HG02981 (cell line): ENCODE measurements around the gene NUP62.
"Not testable (repeated sequence)": the region's sequence is repeated elsewhere in the genome, so short reads cannot be mapped to it uniquely, and the experiment has no call there.

Source experiments
- ATAC-seq: cut with Tn5 transposase; IDR thresholded peaks from one replicate; pipeline ENCODE4 v1.9.1; 2021; ENCODE audit warnings: mild to moderate bottlenecking, moderate library complexity; ENCODE audit not compliant: unreplicated experiment

NUP62 gene

DNA sequence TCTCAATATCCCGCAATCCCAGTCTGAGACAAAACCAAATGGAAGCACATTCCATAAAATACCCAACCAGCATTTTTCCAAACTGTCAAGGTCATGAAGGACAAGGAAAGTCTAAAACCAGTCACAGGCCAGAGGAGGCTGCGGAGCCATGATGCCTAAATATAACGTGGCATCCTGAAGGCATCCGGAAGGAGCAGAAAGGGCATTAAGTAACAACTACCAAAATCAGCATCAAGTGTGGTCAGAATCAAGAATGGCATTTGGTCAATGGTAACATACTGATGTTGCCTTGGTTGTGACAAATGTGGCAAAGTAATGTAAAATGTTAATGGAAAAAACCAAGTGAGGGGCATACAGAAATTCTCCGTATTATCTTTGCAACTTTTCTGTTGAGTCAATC is 3.8 kb downstream of the NUP62 start:
- ATAC-seq, result no peak

DNA sequence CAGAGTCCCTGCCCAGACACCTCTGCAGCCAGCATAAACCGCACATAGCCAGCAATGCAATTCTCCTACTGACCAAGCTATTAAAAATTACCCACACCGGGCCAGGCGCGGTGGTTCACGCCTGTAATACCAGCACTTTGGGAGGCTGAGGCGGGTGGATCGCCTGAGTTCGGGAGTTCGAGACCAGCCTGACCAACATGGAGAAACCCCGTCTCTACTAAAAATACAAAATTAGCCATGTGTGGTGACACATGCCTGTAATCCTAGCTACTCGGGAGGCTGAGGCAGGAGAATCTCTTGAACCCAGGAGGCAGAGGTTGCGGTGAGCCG is 4.5 kb downstream of the NUP62 start:
- not testable (repeated sequence) for ATAC-seq

DNA sequence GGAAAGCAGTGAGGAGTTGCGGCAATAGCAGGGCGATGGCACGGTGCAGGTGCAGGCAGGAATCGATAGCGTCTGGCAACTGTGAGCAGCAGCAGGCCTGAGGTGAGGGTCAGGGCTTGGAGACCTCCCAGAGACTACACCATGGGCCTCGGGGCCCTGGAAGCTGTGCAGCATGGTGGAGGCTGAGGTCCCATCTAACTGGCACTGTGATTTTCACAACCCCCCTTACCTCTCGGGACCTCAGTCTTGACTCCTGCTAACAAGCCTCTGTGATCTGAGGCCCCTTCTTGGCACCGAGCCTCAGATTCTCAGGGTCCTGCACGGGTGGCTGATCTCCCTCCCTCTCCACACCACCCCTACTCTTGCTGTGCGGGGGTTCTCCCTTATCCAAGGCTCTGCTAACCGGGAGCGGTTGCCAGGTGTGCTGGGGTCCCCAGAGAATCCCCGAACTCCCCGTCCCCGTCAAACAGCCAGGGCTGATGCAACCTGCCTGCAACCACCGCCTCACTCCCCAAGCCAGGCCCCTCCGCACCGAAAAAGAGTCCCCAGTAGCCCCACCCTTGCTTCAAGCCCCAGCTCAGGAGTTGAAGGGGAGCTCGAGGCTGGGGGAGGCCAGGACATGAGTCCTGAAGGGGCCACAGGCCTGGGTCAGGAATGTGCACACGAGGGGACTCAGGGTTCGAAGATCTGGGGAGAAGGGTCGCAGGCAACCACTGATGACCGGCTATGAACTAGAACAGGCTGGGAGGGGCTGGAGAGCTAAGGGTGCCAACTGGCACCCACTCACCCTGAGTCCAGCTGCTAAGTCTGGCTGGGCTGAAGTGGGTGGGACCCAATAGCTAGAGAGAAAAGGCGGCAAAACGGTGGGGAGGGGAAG is 5.1 kb downstream of the NUP62 start:
- no peak for ATAC-seq

DNA sequence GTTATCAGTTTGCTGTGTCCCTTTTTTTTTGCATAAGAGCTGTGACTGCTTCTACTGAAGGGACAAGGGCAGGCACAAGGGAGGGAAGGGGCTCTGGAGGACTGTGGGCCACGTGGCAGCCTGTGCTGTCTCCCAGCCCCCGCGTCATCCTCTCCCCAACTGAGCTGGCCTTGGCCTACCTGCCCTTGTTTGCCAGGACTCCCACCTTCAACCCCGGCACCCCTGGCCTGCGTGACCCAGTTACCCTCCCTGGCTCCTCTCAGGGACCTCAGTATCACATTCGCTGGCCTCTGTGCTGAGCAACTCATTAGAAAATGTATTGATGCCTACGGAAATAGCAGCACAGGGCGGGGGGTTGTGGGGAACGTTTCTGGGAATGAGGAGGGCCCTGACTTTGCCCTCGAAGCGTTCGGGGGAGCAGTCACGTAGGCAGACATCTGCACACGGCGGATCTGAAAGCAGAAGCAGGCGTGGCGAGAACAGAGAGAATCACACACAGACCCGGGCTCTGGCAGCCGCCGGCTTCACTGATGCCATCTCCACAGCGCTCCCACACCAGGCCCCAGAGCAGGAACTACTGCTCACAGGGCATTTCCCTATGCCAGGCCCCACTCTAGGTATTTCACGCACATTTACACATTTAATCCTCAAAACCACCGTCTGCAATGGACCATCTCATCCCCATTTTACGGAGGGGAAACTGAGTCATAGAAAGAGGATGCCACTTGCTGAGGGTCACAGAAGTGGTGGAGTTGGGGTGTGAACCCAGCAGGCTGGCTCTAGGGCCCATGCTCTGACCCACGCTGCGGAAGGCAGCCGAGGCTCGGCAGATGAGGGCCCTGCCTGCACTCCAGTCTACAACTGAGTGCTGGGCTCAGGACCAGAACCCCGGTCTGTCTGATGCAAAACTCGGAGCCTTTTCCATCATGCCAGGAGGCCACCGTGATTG is 6.0 kb downstream of the NUP62 start:
- no peak for ATAC-seq

DNA sequence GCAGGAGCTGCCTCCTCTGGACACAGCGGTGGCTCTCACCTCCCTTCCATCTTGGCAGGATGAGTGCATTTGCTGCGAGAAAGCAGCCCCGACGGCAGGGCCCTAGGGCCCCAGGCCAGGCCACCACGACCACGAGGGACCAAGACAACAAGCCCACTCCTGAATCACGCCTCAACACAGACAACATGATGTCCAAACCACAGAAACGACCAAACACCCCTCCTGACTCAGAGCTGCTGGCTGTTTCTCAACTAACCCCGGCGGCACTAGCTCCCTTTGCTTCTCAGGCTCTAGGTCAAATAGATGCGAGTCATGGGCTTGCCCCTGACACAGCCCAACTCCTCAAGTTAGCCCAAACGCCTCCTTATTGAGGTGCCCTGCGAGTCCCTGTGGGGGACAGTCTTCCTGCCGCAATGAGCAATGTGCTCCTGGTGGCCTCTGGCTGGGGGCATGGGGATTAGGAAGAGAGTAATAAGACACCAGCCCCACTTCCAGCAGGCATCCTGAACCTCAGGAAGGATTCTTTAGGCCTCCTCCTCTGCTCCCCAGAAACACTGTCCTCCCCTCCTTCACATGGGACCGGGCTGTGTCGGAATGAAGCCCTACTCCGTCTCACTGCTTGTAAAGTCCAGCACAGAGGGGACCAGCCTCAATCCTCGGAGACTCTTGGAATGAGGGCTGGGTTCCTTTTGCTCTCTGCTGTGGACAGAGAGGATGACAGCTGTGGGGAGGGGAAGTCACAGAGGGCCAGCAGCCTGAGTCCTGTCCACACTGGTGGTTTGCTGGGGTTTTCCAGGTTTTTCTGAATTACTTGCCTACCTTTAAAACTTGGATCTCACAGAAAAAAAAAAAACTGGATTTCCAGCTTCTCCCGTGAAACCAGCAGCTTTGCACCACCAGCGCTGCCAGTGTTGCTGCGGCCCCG is 7.2 kb downstream of the NUP62 start:
- ATAC-seq, result no peak

DNA sequence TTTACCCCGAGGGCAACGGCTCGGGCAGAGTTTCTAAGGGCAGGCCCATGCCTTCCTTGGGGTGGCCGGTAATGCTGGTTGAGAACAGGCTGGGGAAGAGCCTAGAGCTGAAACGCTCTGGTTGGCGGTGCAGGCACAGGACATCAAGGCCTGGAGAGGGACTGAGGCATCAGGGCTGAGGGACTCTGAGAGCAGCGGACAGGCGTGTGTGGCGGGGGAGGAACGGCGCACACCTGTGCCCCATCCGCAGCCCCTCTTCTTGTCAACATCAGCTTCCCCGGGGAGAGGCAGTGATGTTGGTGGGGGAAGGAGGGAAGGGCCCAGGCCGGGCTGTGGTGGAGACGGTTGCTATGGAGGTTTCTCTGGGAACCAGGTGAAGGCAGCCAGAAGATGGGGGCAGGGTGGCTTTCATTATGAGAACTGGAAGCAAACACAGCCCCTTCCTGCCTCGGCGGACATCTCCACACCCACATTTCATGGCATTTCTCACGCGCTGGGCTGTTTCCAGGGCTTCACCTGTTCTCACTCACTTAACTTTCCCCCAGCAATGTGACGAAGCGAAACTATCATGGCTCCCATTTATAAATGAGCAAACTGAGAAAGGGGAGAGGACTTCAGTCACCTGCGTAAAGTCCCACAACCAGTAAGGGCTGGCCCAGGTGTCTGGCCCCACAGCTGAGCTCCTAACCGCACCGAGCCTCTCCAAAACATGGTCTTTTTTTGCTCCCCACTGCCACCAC is 8.5 kb downstream of the NUP62 start:
- no peak for ATAC-seq

DNA sequence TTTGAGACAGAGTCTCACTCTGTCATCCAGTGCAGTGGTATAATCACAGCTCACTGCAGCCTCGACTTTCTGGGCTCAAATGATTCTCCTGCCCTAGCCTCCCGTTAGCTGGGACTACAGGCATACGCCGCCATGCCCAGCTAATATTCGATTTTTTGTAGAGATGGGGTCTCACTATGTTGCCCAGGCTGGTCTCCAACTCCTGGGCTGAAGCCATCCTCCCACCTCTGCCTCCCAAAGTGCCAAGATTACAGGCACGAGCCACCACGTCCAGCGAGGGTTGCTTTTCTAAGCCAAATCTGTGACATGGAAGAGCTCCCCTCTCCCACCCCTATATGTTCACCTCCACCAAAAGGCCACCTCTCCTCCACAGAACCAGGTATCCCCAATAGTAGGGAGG is 11.2 kb downstream of the NUP62 start:
- no peak for ATAC-seq

DNA sequence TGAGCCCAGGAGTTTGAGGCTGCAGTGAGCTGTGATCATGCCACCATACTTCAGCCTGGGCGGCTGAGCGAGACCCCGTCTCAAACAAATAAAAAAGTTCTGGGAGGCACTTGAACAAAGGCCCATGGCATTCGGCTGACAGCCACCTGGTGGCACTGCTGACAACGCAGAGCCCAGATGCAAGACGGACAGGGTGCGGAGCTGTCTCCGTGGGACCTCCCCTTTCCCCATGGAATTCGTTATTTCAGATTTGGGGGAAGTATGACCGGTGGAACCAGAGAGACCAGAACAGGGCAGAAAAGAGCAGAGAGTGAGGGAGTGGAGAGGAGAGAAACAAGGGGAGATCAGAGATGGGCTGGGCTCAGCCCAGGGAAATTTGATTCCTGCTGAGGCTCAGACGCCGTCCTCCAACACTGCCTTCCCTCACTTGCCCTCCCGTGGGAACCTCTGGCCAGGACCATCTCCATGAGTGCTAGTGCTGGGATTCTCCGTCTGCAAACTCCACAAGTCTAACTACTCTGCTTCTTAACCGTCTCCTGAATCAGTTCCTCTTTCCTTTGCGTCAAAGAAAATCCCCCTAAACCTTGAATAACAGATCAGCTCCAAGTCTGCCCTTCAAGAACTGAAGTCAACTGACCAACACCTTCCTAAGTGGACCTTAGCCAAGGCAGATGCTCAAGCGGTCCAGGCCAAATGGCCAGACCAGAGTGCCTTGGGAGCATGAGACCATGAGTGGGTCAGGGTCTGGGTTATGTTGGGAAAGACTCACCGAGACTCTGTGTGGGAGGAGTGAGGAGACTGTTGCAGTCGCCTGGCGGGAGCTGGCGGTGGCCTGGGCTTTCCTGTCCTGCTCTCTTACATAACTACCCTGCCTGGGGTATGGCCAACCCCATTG is 12.2 kb downstream of the NUP62 start:
- ATAC-seq, result no peak

DNA sequence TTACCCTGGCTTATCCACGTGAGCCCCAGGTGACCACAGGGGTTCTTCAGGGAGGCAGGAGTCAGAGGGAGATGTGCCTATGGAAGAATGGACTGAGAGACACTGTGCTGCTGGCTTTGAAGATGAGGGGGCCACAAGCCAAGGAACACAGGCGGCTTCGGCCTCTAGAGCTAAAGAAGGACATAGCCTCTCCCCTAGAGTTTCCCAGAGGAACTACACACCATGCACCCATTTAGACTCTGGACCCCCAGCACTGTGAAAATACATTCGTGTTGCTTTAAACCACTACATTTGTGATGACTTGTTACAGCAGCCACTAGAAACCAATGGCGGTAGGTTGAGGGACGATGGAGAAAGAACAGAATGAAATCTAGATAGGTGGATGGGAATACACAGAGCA is 14.0 kb downstream of the NUP62 start:
- no peak for ATAC-seq

DNA sequence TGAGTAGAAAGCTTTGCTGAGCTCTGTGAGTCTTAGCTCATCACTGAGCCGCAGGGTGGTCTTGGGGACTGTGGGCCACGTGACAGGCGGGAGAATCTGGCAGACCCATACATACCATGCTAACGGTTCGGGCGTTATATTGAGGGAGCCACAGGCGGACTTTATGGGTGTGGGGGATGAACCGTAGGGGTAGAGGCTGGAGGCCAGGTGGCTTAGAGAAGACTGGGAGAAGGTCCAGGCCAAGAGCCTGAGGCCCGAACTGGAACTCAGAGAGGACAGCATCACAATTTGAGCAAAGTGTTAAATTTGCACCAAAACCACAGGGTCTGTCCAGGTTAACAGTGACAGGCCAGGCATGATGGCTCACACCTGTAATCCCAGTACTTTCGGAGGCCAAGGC is 15.6 kb downstream of the NUP62 start:
- no peak for ATAC-seq

DNA sequence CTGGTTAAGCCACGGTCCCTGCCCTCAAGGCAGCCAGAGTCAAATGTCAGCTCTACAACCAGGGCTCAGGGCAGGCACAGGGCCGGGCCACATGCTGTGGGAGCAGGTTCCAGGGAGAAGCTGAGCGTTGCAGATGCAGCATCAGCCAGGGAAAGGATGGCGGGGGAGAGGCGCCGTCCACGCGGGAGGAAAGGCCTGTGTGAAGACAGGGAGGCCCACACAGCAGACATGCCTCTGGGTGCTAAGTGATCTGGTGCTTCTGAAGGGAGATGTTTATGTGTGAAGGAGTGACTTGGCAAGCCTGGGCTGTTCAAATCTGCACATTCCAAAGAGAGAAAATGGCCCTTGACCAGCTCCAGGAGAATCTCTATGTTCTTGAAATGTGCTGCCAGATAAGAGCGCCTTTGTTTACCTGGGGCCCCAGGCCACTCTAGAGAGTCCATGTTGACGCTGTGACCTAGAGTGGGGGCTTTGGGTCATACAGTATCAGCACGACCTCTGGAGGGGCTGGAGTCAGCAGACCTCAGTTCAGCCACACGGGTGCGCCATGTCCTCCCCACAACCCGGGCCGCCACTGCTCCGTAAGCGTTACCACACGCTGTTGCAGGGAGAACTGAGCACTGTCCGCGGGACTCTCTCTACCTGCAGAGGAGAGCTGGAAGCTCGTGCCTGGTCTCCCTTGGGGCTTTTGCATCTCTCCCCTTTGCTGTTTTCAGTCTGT is 16.2 kb downstream of the NUP62 start:
- no peak for ATAC-seq

DNA sequence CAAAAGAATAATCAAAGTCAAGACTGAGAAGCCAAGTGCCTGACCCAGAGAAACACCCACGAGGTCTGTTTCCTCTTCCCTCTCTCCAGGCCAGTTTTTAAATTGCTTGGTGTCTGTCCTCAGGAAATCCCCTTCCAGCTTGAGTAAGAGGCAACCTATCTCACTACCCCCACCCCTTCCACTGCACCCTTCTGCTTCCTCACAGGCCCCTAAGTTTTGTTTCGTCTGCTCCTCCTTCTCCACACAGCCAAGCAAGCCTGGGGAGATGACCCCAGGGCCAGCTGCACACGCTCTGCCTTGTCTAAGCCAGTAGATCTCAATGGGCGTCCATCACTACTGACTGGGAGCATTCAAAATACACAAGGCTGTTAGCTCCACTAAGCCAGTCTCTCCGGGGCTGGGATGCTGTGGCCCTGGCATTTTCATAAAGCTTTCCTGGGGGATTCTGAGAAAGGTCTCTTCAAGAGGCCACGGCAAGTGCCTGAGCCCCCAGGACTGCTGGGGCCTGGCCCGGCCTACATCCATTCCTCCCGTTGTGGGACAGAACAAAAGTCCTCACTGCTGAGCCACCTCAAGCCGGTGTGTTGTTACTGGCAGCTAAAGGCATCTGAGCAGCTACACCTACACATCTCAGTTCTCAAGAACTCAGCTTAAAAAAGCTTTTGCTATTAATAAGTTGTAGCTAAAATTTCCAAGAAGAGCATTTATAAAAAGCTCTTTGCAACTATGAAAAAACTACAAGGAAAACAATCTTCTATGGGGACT is 17.7 kb downstream of the NUP62 start:
- no peak for ATAC-seq

DNA sequence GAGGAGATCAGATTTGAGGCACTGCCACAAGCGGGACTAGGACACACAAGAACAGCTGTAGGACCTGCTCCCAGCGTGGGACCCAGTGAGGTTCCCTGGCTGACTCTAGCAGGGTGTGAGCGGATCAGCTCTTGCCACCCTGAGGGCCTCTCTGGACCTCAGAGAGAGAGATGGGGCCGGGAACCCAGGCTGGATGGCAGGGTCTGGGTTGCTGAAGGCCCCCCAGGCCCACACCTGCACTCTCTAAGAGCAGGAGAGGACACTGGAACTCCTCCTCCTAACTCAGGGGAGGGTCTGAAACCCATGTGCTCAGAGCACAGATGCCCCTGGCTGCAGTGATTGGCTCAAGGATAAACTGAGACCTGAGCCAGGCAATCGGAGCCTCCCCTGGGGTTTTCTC is 19.1 kb downstream of the NUP62 start:
- ATAC-seq, result no peak

DNA sequence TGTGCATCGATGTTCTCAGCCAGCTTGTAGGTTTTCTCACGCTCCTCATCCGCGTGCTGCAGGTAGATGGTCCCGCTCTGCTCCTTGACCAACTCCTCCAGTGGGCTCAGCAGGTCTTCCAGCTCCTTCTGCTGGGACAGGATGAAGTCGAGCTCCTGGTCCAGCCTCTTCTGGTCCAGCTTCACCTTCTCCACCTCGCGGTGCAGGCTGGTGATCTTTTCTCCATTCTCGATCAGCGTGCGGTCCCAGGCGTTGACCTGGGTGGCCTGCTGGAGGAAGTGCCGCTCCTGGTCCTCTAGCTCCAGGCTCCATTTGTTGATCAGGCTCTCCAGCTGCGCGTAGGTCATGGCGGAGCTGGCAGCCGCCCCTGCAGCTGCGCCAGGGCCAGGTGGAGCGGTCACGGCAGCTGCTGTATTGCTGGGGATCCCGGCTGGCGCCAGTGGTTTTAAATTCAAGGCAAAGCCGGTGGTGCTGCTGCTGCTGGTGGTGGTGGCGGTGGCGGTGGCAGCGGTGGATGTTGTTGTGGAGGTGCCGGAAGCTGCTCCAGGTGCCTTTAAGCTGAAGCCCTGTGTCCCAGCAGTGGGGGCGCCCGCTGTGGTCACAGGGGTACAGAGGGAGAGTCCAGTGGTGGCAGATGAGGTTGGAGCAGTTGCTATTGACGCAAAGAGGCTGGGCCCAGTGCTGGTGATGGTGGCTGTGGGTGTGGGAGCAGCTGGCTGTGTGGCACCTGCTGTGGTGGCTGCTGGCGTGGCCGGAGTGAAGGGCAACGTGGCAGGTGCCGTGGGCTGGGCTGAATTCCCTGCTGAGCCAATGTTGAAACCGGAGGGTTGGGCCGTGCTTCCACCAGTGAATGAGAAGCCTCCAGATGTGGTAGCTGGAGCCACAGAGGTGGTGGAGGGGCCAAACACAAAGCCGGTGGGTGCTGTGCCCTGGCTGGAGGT is 20.6 kb downstream of the NUP62 start:
- no peak for ATAC-seq

DNA sequence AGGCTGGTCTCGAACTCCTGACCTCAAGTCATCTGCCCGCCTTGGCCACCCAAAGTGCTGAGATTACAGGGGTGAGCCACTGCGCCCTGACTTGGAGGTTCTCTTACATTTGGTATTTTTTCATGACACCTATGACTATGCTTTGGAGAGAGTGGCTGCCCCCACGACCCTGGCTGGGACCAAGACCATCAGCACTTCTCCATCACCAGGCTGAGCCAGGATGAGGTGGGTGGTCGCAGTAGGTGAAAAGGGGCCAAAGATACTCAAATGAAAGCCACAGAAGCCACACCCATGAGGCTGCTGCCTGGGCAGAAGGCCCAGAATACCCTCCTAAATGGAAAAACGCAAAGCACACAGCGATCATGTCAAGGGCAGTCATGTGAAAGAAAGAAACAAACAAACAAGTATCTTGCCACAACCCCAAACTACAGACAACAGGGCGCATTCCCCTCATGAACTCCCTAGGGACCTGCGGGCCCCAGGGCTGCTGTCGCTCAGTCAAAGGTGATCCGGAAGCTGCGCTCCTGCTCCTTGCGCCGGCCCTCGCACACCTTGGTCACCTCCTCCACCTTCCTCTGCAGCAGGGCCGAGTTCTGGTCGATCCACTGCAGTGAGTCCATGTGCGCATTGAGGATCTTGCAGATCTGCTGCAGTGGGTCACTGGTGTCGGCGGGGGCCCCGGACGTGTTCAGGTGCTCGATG is 21.4 kb downstream of the NUP62 start:
- ATAC-seq, result no peak

DNA sequence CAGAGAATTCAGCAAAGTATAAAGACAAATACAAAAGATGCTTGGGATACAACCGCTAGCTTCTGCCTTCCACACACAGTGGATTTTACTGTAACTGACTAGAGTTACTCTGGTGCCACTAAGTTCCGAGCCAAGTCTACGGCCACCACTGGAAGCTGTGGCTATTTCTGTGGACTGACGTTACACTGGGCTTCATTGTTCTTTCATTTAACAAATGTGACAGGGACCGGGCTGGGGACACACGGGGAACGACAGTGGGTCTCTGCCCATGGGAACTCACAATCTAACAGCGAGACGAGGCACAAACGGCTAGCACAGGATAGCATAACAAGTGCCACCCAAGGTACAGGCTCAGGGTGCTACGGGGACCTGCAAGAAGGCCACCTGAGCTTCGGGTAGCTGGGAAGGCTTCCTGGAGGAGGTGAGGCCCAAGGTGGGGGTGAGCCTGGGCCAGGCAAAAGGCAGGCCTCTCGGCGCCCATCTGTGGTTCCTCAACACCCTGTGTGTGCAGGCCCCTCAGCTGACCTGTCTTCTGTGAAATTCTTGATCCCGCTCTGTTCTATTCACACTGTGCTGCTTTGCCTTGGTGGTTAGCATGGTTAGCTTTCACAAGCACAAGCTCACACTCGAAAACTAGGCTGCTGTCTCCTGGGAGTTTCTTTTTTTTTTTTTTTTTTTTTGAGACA is 22.3 kb downstream of the NUP62 start:
- no peak for ATAC-seq
